Measurements from ENCODE around the gene LEFTY1. TPM values are rescaled to one million over a fixed set of nuclear protein-coding genes. Genes with fewer than 3 reads are reported as not detected.

Gene LEFTY1
- total RNA-seq, 1 donor from 2014 or later: 0.99 TPM

- peak; percentile 14 for DNase-seq (ENCODE audit: low spot score)
- TF ChIP-seq CTCF (IDR thresholded peaks at IDR 0.05): no peak
Measured at GRCh38 chr1:225918280-225918679, 29.3 kb upstream of the LEFTY1 start.

DNA sequence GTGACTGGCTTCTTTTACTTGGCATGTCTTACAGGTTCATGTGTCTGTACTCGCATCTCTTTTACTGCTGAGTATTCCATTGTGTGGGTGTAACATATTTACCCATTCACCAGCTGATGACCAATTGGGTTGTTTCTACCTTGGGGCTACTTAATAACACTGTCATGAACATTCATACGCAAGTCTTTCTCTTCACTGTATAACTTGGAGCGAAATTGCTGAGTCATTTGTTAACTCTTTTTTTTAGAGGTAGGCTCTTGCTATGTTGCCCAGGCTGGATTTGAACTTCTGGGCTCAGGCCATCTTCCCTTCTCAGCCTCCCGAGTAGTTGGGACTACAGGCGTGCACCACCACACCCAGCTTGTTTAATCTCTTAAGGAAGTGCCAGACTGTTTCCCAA, 28.6 kb upstream of the LEFTY1 start:
- peaks cover 9% of the 10 kb centered on the region for H3K36me3 Mint-ChIP-seq (ENCODE audit: low read depth)
- no peaks in the 10 kb centered on the region for H3K9me3 Mint-ChIP-seq (ENCODE audit: low read depth)
- H3K4me1 Mint-ChIP-seq (ENCODE audit: low read depth): peaks cover 29% of the 10 kb centered on the region
- H3K4me3 Mint-ChIP-seq (ENCODE audit: unreplicated experiment): no peak overlapping the region
- no peaks in the 10 kb centered on the region for H3K27me3 Mint-ChIP-seq (ENCODE audit: low read depth)
- H3K27ac Mint-ChIP-seq (ENCODE audit: unreplicated experiment): no peak overlapping the region
- peak; percentile 13 for DNase-seq (ENCODE audit: low spot score)
- no peak for TF ChIP-seq CTCF (IDR thresholded peaks at IDR 0.05)

More at GRCh38 chr1:225918280-225918679, 29.3 kb upstream of the LEFTY1 start:
- no peak overlapping the region for H3K4me3 Mint-ChIP-seq (ENCODE audit: unreplicated experiment)
- no peaks in the 10 kb centered on the region for H3K9me3 Mint-ChIP-seq (ENCODE audit: low read depth)
- no peaks in the 10 kb centered on the region for H3K27me3 Mint-ChIP-seq (ENCODE audit: low read depth)
- no peak overlapping the region for H3K27ac Mint-ChIP-seq (ENCODE audit: unreplicated experiment)
- peaks cover 7% of the 10 kb centered on the region for H3K36me3 Mint-ChIP-seq (ENCODE audit: low read depth)
- H3K4me1 Mint-ChIP-seq (ENCODE audit: low read depth): peaks cover 36% of the 10 kb centered on the region

DNA sequence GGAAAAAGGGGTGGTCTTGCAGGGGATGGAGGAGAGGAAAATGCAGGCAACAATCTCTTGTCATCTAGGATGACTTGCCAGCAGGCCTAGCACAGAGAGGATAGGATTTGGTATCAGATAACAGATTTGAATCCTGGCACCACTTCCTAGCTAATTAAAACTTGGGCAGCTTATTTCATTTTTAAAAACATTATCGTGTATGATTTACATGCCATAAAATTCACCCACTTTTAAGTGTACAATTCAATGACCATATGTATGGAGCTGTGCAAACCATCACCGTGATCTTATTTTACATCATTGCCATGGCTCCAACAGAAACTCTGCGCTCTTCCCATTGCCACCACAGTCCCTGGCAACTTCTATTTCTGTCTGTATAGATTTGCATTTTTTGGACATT, 28.2 kb upstream of the LEFTY1 start:
- peaks cover 9% of the 10 kb centered on the region for H3K36me3 Mint-ChIP-seq (ENCODE audit: low read depth)

DNA sequence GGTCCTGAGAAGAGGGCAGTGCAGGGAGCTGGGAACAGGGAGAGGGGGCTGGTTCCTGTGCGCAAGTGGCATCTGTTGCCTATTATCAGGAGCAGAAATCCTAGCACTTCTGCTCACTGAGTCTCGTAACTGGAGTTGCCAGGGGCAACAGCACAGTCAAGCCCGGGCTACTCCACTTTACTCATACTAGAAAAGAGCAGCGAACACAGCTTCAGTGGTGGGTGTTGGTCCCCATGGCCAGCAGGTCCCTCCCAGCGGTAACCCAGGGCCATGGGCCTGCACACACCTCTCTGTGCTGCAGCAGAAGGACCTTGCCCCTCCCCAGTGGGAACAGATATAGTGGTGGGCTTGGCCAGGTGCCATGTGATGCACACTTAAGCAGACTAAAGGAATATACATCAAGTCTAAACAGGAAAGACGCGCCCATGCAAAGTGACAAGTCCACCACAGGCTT, 26.6 kb upstream of the LEFTY1 start:
- H3K27ac Mint-ChIP-seq (ENCODE audit: unreplicated experiment): no peak overlapping the region
- TF ChIP-seq CTCF (IDR thresholded peaks at IDR 0.05): no peak
- no peaks in the 10 kb centered on the region for H3K27me3 Mint-ChIP-seq (ENCODE audit: low read depth)
- no peak for DNase-seq (ENCODE audit: low spot score)
- H3K9me3 Mint-ChIP-seq (ENCODE audit: low read depth): no peaks in the 10 kb centered on the region
- H3K4me1 Mint-ChIP-seq (ENCODE audit: low read depth): peaks cover 24% of the 10 kb centered on the region
- peaks cover 7% of the 10 kb centered on the region for H3K36me3 Mint-ChIP-seq (ENCODE audit: low read depth)
- no peak overlapping the region for H3K4me3 Mint-ChIP-seq (ENCODE audit: unreplicated experiment)

More for the DNA sequence above, 28.2 kb upstream of the LEFTY1 start:
- Mint-ChIP-seq H3K27ac (ENCODE audit: unreplicated experiment) (no peak overlapping the region), H3K27me3 (ENCODE audit: low read depth) (no peaks in the 10 kb centered on the region), H3K9me3 (ENCODE audit: low read depth) (no peaks in the 10 kb centered on the region), H3K4me3 (ENCODE audit: unreplicated experiment) (no peak overlapping the region), H3K4me1 (ENCODE audit: low read depth) (peaks cover 26% of the 10 kb centered on the region)
- TF ChIP-seq CTCF (IDR thresholded peaks at IDR 0.05): no peak
- no peak for DNase-seq (ENCODE audit: low spot score)

DNA sequence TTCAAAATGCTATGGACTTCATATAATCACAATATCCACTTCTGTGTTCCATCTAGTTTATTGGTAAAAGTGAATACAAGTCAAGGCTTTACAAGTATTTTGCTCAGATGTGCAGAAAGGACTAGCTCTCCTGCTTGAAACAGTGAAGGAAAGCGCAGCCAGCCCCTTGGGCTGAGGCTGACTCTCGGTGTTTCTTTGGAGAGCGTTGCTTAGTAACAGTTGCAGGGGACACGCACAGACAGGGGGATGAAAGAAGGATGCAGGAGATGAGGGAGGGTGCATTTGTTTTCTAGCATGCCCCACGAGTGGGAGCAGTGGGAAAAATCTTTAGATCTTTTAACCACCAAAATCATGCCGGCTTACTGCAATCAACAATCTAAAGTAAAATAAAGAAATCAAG, 26.0 kb upstream of the LEFTY1 start:
- H3K27ac Mint-ChIP-seq (ENCODE audit: unreplicated experiment): no peak overlapping the region
- peaks cover 7% of the 10 kb centered on the region for H3K36me3 Mint-ChIP-seq (ENCODE audit: low read depth)
- TF ChIP-seq CTCF (IDR thresholded peaks at IDR 0.05): no peak
- H3K27me3 Mint-ChIP-seq (ENCODE audit: low read depth): no peaks in the 10 kb centered on the region
- H3K4me1 Mint-ChIP-seq (ENCODE audit: low read depth): peaks cover 18% of the 10 kb centered on the region
- no peaks in the 10 kb centered on the region for H3K9me3 Mint-ChIP-seq (ENCODE audit: low read depth)
- DNase-seq (ENCODE audit: low spot score): no peak
- no peak overlapping the region for H3K4me3 Mint-ChIP-seq (ENCODE audit: unreplicated experiment)

Measured in chondrocyte (in vitro differentiated cells).